Stimulated activated CD4-positive, alpha-beta T cell treated with anti-CD3 and anti-CD28 coated beads, Interleukin-1b, Interleukin-23, amount 100 ng/mL, for 48 hours (primary cell): ENCODE measurements around the gene PI4KA.
"Not testable (repeated sequence)": the region's sequence is repeated elsewhere in the genome, so short reads cannot be mapped to it uniquely, and the experiment has no call there.

Experiments
- DNase-seq: peaks from one replicate; pipeline ENCODE4 v3.0.0-alpha.2; 2020

The PI4KA gene

DNA sequence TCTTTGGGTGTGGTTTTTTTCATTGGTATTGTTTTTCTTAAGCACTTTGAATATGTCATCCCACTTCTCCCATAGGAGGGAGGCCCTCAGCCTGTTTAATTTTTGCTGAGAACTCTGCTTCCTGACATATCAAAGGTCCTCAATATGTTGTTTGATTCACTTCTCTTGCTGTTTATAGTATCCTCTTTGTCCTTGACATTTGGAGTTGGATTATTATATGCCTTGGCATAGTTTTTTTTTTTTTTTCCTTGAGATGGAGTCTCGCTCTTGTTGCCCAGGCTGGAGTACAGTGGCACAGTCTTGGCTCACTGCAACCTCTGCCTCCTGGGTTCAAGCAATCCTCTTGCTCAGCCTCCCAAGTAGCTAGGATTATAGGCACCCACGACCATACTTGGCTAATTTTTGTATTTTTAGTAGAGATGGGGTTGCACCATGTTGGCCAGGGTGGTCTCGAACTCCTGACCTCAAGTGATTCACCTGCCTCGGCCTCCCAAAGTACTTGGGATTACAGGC, 196.0 kb downstream of the PI4KA start:
- DNase-seq = not testable (repeated sequence)

DNA sequence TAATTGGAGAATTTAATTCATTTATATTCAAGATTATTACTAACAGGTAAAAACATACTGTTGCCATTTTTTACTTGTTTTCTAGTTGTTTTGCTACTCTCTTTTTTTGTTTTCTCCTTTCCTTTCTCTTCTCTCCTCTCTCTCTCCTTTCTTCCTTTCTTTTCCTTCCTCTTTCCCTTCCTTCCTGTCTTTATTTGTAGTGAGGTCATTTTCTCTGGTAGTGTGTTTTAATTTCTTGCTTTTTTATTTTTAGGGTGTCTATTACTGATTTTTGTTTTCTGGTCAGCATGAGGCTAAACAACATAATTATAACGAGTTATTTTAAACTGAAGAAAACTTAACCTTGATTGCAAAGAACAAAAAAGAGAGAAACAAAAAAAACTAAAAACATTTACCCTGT, 197.1 kb downstream of the PI4KA start:
- no peak for DNase-seq

DNA sequence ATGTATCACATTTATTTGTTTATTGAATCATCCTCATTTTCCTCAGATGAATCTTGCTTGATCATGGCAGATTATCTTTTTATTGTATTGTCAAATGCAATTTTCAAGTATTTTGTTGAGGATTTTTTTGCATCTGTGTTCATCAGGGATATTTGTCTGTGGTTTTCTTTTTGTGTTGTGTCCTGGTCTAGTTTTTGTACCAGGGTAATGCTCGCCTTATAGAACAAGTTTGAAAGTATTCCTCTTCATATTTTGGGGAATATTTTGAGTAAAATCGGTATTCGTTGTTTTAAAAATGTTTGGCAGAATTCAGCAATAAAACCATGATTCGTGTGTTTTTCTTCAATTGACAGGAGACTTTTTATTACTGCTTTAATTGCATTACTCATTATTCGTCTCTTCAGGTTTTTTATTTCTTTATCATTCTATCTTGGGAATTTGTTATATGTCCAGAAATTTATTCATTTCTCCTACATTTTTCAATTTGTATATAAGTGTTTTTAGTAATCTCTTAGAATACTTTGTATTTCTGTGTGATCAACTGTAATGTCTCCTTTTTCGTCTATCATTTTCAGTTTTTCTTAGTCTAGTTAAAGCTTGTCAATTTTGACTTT, 198.1 kb downstream of the PI4KA start:
- DNase-seq = no peak

DNA sequence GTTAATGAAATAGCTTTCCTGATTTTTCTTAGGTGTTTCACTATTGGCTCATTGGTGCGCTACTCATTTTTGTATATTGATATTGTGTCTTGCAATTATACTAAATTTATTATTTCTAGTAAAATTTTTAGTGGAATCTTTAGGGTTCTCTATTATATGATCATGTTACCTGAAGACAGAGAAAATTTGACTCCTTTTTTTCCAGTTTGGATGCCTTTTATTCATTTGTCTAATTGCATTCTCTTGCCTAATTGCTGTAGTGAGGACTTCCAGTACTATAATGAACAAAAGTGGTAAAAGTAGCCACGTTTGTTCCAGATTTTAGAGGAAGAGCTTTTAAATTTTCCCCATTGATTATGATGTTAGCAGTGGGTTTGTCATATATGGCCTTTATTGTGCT, 198.7 kb downstream of the PI4KA start:
- DNase-seq = no peak

DNA sequence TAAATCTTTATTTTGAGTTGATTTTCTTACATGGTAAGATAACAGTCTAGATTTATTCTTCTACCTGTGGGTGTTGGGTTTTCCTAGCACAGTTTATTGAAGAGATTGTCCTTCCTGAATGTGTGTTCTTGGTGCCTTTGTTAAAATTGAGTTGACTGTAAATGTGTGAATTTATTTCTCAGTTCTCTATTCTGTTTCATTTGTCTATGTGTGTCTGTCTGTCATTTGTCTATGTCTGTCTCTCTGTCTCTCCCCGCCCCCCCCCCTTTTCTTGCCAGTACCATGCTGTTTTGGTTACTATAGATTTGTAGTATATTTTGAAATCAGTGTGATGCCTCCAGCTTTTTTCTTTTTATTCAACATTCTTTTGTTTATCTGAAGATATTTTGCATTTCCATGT, 199.4 kb downstream of the PI4KA start:
- no peak for DNase-seq

DNA sequence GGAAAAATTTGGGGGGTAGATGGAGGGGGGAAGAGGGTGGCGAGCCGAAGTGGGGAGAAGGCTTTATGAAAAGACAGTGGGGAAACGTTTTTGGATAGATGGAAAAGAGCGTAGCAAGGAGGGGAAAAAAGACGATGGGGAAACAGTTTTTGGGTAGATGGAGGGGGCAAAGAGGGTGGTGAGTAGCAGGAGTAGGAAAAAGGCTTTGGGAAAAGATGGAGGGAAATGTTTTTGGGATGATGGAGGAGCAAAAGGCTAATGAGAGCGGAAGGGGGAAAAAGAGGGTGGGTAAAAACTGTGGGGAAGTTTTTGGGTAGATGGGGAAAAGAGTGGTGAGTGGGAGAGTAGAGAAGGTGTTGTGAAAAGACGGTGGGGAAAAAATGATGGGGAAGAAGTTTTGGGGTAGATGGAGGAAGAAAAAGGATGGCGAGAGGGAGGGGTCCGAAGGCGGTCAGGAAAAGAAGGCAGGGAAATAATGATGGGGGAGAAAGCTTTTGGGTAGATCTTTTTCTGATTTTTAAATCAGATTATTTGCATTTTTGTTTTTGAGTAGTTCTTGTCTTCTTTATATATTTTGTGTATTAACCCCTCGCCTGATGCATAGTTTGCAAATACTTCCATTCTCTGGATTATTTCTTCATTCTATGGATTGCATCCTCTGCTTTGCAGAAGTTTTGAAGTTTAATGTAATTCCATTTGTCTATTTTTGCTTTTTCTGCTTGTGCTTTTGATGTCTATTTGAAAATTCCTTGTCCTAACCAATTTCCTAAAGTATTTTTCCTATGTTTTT, 200.0 kb downstream of the PI4KA start:
- no peak for DNase-seq

DNA sequence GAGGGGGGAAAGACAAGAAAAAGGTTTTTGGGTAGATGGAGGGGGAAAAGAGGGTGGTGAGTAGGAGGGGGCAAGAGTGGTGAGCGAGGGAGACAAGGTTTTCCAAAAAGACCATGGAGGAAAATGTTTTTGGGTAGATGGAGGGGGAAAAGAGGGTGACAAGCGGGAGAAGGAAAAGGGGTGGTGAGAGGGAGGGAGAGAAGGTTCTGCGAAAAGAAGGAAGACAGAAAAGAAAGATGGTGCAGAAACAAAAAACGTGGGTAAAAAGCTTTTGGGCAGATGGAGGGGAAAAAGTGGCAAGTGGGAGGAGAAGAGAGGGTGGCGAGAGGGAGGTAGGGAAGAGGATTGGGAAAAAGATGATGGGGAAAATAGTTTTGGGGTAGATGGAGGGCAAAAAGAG, 200.6 kb downstream of the PI4KA start:
- DNase-seq = no peak
